GM21528 (cell line): Measurements from ENCODE around the gene CHFR.
"Not testable (repeated sequence)": the region's sequence is repeated elsewhere in the genome, so short reads cannot be mapped to it uniquely, and the experiment has no call there.

Experiments
- ATAC-seq: cut with Tn5 transposase; IDR thresholded peaks from one replicate; pipeline ENCODE4 v1.9.1; 2021; ENCODE audit warnings: mild to moderate bottlenecking, moderate library complexity; ENCODE audit not compliant: unreplicated experiment, low FRiP score

The CHFR gene

DNA sequence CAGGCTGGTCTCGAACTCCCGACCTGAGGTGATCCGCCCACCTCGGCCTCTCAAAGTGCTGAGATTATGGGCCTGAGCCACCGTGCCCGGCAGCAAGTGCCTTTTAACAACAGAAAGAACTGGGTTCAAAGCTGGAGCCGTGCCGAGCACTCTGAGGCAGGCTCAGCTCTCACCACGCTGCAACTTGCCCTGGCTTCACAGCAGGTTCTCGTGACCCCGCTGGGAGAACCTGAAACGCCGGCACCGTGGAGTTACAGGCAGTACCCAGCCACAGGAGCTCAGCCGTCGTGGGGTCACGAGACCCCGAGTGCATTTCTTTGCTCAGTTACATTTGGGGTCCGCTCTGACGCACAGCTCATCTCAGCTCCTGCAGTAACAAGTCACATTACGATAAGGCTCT is 73.2 kb downstream of the CHFR start:
- no peak for ATAC-seq

DNA sequence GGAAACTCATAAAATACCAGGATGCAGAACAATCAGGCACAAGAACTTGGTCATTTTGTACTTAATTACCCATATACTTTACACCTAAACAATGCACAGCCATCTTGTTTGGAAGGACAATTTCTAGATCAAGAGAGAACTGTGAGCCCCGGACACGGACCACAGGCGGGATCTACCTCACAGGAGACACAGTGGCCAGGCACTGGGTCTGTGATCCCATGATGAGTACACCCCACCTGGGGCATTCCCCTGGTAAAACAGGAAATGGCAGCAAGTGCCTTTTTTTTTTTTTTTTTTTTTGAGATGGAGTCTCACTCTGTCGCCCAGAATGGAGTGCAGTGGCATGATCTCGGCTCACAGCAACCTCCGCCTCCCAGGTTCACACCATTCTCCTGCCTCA is 74.0 kb downstream of the CHFR start:
- ATAC-seq, result no peak

DNA sequence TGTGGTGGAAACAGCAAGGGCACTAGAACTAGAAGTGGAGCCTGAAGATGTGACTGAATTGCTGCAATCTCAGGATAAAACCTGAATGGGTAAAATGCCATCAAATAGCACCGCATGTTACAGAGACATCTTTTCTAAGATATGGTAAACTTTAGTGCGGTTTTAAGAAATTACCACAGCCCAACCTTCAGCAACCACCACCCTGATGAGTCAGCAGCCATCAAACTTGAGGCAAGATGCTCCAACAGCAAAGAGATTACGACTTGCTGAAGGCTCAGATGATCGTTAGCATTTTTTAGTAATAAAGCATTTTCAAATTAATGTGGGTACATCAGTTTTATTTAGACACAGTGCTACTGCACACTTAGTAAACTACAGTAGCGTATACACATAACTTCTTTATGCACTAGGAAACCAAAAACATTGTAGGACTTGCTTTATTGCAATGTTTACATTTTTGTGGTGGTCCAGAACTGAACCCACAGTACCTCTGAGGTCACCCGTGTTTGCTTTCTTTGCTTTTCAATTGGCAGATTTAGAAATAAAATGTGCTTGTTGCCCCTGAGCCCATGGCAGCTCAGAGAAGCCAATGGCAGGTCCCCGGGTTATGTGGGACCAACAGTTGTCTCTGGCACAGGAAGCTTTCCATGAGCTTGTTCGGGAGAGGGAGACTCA is 74.6 kb downstream of the CHFR start:
- no peak for ATAC-seq

DNA sequence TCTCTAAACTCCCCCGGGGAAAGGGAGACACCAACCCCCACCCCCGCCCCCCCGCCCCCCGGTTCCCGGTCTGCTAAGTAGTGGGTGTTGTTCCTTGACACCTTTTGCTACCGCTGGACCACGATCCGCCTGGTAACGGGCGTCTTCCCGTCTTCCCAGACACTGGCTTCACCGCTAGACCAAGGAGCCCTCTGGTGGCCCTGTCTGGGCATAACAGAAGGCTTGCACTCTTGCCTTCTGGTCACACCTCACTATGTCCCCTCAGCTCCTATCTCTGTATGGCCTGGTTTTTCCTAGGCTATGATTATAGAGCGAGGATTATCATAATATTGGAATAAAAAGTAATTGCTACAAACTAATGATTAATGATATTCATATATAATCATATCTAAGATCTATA is 78.0 kb downstream of the CHFR start:
- ATAC-seq, result not testable (repeated sequence)

DNA sequence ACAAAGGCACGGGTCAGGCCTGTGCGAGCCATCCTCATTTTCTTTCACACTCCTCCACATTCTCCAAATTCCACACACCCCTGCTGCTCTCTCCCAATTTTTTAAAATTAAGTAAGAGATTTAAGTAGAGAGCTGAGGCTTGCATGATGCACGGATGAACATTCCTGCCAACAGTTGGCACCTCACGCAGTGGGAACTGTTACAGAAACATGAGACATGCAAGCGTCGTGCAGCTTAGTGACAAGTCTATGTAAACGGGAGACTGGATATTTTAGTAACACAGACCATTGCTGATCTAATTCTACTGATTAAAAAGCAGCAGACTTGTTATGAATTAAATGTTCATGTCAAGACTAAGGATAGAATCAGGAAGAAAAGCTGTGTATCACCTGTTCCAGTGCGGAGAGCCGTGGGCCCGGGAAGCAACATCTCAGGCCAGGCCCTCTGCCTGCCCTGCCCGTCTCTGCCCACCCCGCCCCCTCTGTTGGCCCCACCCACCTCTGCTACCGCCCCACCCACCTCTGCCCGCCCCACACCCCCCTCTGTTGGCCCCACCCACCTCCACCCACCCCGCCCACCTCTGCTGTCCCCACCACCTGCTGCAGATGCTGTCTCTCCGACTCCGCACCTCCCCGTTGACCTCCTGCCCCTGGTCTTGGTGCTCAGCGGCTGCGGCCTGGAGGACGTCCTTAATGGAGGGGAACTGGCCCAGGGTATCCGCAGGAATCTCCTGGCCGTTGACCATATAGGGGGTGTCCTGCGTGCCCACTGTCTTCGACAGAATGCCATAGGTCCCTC is 79.9 kb downstream of the CHFR start:
- ATAC-seq, result no peak

DNA sequence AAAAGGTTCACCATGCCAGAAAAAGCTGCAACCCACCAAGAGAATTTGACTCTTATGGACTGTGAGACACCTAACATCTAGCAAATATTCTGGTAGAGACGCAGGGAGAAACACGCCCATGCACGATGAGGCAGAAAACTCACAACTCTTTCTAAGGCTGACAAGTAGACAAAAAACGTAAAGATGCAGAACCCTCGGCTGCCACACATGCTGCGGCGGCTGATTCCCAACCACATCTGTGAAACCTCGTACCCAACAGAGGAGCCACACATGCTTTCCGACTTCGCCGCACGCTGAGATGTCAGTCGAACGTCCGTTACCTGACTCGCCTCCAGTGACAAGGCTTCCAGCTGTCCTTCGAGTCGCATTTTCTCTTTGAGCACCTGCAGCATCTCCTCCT is 80.5 kb downstream of the CHFR start:
- ATAC-seq, result no peak

DNA sequence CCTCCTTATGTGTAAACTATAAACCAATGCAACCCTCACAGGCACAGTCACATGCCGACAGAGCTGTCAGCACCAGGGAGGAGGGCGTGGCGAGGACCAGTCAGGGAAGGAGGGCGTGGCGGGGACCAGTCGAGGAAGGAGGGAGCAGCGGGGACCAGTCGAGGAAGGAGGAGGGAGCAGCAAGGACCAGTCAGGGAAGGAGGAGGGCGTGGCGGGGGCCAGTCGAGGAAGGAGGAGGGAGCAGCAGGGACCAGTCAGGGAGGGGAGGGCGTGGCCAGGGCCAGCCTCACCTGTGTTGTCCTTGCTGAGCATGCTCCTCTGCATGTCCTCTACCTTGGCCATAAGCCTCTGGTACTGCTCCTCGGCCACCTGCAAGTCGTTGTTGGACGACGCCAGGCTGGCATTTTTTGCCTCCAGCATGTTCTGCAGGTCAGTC is 83.0 kb downstream of the CHFR start:
- no peak for ATAC-seq

DNA sequence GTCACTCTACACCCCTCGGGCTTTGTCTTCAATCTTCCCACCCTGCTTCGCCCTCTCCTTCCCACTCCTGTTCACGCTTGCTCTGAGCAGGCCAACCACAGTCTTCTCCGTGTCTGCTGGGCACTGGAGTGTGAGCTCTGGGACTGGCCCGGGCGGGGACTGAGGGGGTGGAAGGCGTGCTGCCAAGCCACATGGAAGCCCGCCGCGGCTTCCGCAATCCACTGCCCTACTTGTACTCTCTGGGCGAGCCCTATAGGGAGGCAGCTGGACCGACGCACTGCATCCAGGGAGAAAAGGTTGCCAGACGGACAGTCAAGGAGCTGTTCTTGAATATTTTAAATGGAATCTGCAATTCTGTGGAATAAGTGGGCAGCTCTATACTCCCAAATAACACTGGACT is 83.5 kb downstream of the CHFR start:
- no peak for ATAC-seq

DNA sequence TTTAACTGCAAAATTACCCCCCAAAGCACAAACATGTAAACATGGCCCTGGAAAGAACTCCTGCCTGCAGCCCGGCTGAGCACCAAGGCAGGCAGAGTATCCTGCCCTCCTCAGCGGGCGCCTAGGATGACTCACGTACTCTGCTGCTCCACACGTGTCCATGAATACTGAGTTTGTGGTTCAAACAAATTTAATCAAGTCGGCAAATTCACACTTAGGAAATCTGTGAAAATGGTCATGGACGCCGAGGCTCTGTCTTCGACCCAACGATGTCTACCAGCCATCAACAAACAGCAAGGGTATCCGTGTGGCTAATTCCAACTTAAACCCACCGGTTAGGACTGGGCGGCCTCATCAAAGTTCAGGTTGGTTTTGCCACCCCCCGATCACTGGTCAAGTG is 84.3 kb downstream of the CHFR start:
- ATAC-seq, result no peak

DNA sequence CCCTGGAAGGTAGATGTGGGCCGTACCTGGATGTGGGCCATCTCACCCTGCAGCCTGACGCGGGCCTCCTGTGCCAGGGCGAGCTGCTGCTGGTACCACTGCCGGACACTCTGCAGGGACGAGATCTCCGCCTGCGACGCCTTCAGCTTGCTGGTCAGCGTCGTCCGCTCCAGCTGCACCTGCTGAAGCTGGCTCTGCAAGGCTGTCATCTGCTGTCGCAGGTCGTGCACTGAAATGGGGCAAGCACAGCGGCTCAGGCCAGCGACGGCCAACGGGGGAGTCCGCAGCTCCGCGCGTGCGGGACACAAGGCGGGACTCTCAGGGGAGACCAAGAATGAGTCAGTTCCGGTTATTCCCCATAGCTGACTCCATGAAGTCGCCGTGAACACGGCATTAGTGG is 85.7 kb downstream of the CHFR start:
- ATAC-seq, result no peak

DNA sequence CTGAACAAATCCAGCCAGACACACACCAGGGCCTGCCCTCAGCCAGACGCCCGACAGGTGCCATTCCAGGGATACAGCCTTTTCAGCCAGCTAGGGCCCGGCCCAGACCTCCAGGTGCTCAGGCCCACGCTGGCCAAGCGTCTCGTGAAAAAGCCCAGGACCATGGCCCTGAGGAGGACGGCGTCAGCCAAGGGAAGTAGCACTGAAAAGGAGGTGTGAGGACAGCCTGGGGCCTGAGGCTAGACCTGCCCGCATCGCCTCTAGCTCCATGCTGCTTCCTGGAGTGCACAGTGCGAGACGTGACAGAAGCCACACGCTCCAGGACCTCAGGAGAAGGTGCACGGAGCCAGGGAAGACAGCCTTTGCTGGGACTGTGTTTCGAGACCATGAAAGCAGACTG is 88.6 kb downstream of the CHFR start:
- ATAC-seq, result no peak

DNA sequence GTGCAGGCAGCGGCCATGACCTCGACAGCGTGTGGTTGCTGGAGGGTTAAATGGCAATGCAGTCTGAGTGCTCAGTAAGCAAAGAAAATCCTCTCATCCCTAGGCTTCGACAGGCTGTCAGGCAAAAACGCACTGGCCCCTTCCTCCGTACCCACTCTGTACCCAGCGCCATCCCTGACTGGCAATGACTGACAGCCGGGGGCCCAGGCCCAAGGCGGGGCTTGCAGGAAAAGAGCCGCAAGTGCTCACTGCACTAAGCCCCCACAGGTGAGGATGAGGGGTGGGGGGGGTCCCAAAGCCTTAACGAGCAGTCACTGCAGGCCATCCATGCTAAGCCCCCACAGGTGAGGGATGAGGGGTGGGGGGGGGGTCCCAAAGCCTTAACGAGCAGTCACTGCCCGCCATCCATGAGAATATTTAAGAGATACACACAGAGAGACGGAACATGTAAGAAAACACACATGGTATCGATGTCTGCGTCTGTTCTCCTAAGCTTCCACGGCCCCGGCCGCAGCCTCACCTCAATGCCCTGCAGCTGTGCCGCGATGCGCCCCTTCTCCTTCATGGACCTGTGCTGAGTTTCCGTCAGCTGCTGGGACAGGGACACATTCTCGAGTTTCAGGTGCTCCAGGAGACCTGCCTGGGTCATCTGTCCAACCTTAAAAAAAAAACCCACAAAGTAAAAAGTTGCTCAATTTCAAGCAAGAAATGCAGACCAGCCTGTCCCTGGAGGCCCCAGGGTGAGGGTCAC is 89.4 kb downstream of the CHFR start:
- no peak for ATAC-seq

DNA sequence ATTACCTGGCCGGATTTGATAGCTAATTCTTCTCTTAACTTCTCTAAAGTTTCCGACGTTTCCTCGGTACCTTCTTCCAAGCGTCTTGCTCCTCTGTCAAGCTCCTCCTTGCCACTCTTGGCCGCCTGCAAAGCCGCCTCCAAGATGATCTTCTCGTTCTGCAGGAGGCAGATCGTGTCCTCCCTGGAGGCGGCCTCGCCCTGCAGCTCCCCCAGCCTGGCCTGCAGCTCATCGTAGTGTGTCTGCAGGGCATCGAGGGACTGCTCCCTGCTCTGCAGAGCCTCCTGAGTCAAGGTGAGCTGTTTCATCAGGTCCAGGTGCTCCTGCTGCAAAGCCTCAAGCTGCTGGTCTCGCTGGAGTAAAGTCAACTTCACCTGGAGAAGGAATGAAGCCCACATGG is 91.6 kb downstream of the CHFR start:
- ATAC-seq, result no peak

DNA sequence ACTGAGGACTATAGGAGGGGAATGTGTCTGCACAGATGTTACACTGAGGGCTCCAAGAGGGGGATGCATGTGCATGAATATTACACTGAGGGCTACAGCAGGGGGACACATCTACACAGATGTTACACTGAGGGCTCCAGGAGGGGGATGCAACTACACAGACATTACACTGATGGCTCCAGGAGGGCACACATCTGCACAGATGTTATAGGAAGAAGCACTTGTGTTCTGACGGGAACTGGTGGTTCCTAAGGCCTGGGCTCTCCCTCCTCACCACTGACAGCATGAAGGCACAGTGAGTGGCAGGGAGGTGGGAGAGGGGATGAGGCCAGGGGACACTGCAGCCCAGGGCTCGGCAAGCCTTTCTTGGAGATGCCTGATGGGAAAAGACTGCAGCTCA is 95.5 kb downstream of the CHFR start:
- ATAC-seq, result not testable (repeated sequence)

DNA sequence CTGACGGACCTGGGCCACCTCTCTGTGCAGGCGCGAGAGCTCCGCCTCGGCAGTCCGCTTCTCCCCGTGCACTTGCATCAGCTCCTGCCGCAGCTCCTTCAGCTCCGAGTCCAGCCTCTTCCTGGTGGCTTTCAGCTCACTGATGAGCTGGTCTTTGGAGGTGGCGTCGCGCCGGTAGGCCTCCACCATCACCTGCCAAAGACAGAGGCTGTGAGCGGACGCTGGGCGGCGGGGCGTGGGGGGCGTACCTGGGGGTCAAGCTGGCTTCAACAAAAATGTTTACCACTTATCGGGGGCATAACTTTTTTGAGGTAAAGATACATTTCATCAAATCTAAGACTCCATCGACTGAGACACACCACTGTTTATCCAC is 98.3 kb downstream of the CHFR start:
- no peak for ATAC-seq

DNA sequence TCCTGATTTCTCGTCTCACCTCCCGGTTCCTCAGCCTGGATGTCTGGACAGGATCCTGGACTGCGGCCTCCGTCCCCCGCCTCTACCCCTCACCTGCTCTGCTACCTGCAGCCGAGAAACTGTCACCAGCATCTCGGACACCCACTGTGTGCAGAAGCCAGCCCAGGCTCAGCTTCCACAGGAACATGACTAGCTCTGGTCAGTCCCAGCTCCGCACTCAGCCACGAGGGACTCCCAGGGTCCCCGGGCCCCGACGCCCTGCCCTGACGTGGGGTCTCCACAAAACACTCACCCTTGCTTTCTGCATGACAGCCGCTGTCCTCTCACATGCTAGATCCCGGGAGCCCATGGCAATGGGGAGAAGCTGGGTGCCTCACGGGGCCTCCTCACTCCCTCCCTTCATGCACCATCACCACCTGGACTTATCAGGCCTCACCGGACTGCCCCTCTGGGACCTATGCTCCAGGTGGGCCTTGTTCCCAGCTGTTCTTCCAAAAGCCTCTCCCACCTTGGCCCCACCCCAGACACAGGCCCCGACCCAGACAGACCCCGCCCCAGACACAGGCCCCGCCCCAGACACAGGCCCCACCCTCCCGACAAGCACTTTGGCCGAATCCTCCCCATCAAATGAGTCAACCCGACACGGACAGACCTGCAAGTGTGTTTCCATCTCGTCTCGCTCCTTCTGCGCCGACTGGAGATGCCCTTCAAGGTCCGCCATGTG is 98.9 kb downstream of the CHFR start:
- ATAC-seq, result no peak

DNA sequence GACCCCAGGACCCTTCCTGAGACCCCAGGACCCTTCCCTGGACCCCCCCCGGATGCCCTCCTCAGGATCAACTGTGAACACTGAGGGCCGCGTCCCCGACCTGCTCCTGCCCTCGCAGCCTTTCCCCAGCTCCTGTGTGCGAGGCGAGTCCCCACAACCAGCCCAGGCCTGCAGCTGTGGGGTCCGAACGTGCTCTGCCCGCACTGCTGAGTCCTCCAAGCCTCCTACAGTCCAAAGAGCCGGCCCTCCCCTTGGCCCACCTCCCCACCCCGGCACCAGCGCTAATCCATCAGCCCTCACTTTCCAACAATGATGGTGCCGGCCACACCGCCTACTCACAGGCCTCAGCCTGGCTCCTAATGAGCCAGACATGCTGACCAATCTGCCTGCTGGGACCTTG is 99.5 kb downstream of the CHFR start:
- no peak for ATAC-seq

DNA sequence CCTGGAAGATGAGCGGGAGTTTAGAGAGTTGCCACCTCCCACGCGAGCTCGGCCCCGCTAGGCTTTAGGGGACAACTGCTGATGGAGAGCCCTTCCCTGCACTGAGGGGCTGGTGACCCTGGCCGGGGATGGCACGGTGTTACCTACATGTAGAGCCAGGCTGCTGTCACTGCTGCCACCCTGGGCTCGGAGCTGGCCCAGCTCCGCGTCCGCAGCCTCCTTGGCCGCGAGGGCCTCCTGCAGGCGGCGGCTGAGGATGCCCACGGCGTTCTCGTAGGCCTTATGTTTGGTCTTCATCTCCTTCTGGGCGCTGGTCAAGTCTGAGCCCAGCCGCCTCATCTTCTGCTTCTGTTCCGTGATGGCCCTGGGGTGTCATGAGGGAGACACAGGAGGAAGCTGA is 101.2 kb downstream of the CHFR start:
- no peak for ATAC-seq

DNA sequence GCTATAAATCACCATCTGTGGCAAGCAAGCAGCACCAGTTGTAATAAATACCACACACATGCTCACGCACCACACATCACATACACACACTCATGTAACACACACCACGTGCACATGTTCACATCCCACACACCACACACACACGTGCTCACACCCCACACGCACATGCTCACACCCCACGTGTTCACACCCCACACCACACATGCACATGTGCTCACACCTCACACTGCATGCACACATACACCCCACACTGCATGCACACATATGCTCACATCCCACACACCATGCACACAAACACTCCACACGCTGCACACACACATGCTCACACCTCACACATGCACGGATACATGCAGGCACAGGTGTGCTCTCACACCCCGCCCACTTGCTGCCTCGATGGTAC is 102.8 kb downstream of the CHFR start:
- no peak for ATAC-seq

DNA sequence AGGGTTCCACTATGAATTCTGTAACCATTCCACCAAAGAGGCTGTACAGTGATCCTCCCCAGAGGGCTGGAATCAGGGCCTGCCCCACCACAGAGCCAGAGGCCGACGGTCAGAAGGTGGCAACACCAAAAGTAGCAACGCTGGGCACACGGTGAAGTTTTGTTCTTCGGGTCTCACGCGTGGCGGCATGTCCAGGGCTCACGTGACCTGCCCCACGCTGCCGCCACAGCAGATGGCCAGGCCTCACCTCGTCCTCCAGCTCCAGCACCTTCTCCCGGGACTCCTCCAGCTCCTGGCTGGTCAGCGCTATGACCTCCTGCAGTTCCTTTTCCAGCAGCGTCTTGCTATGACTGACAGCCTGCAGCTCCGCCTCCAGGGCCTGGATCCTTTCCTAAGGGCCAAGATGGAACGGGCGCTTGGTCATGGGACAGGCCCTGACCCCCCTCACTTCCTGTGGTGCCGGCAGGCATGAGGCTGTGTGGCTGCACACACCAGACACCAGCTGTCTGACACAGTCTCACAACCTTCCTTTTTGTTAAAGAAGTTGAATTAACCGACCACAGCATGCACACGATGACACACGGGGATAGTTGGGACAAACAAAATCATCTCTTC is 103.4 kb downstream of the CHFR start:
- ATAC-seq, result no peak
